ENCODE data around the gene PPP1R2. TPM values are rescaled to one million over a fixed set of nuclear protein-coding genes. Genes with fewer than 3 reads are reported as not detected.

The PPP1R2 gene
- total RNA-seq, 4 donors from 2014 or later: 31.8 to 60.5 (median 46.1) TPM

GRCh38 chr3:195587406-195587805 lies 44.3 kb upstream of the PPP1R2 start:
- H3K36me3 ChIP-seq: no peaks in the 10 kb centered on the region
- peaks cover 0 to 13% (median 0%) of the 10 kb centered on the region in 4 donors for H3K27me3 ChIP-seq
- H3K4me1 ChIP-seq: peaks cover 0 to 11% (median 4%) of the 10 kb centered on the region in 3 donors
- no peaks in the 10 kb centered on the region for H3K9me3 ChIP-seq
- 55 to 77% methylated on average over 4 of the region's 4 CpGs for WGBS, 2 donors
- H3K27ac ChIP-seq: no peak overlapping the region
- TF ChIP-seq, protein P1, sequence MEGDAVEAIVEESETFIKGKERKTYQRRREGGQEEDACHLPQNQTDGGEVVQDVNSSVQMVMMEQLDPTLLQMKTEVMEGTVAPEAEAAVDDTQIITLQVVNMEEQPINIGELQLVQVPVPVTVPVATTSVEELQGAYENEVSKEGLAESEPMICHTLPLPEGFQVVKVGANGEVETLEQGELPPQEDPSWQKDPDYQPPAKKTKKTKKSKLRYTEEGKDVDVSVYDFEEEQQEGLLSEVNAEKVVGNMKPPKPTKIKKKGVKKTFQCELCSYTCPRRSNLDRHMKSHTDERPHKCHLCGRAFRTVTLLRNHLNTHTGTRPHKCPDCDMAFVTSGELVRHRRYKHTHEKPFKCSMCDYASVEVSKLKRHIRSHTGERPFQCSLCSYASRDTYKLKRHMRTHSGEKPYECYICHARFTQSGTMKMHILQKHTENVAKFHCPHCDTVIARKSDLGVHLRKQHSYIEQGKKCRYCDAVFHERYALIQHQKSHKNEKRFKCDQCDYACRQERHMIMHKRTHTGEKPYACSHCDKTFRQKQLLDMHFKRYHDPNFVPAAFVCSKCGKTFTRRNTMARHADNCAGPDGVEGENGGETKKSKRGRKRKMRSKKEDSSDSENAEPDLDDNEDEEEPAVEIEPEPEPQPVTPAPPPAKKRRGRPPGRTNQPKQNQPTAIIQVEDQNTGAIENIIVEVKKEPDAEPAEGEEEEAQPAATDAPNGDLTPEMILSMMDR (IDR thresholded peaks at IDR 0.05): no peak
- no peak for TF ChIP-seq POLR2A (IDR thresholded peaks at IDR 0.05)
- no peak overlapping the region for H3K4me3 ChIP-seq
- DNase-seq: no peak
- intact Hi-C loops (cut with DNase I): no loop called here

- peak overlapping the region; percentile 3 to 68 (median 56) for H3K27ac ChIP-seq
- no peak overlapping the region for H3K4me3 ChIP-seq
- H3K4me1 ChIP-seq: peaks cover 0 to 16% (median 4%) of the 10 kb centered on the region in 3 donors
- no peak for DNase-seq
- no peak for TF ChIP-seq POLR2A (IDR thresholded peaks at IDR 0.05)
- TF ChIP-seq, protein P1 (IDR thresholded peaks at IDR 0.05): no peak
- no peaks in the 10 kb centered on the region for H3K9me3 ChIP-seq
- WGBS, 2 donors: 61 to 78% methylated on average over 3 of the region's 4 CpGs
- no peaks in the 10 kb centered on the region for H3K36me3 ChIP-seq
- H3K27me3 ChIP-seq: peaks cover 0 to 13% (median 0%) of the 10 kb centered on the region in 4 donors
- intact Hi-C loops (cut with DNase I): no loop called here
Observed at GRCh38 chr3:195584543-195584870, 41.4 kb upstream of the PPP1R2 start.

GRCh38 chr3:195583831-195584542 lies 40.9 kb upstream of the PPP1R2 start, which contains the start of gene APOD:
TSS of gene APOD (minus strand) at chr3:195583940. CDS start at chr3:195579461, 4,479 bp downstream.
- Histone ChIP-seq H3K27ac (peak within 1 kb of the TSS; percentile 3 to 68 (median 56)), H3K4me1 (peaks cover 0 to 16% (median 4%) of the 10 kb centered on the region in 3 donors), H3K27me3 (peaks cover 0 to 8% (median 0%) of the 10 kb centered on the region in 4 donors), H3K9me3 (no peaks in the 10 kb centered on the region), H3K36me3 (peaks cover 0 to 2% (median 0%) of the 10 kb centered on the region in 3 donors), H3K4me3 (peak within 1 kb of the TSS in 3 of 4 donors; percentile 30 to 35 (median 32))
- DNase-seq: no peak
- 17 to 60% methylated on average over 16 of the region's 16 CpGs for WGBS, 2 donors
- no peak for TF ChIP-seq POLR2A (IDR thresholded peaks at IDR 0.05)
- TF ChIP-seq, protein P1 (IDR thresholded peaks at IDR 0.05): no peak
- intact Hi-C loops (cut with DNase I): no loop called here

DNA sequence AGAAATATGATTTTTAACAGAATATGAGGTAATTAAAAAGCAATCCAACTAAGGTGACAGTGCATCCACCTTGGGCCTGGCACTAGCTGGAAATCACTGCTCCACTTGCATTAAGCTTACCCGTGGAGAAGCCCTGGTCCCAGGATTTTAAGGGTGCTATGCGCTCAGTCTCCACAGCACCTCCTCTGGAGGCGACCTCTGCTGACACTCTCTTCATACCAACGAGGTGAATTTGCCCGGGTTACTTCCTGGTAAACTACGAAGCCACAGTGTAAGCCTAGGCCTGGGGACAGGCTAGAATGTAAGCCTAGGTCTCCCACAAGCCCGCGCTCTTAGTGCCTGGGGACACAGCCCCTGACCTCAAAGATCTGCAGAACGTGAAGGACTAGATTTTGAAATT lies 39.8 kb upstream of the PPP1R2 start:
- Histone ChIP-seq H3K27ac (peak overlapping the region in 1 of 4 donors; percentile 44), H3K9me3 (no peaks in the 10 kb centered on the region), H3K36me3 (peaks cover 0 to 4% (median 0%) of the 10 kb centered on the region in 3 donors), H3K27me3 (no peaks in the 10 kb centered on the region), H3K4me1 (peaks cover 0 to 16% (median 4%) of the 10 kb centered on the region in 3 donors), H3K4me3 (peak overlapping the region in 3 of 4 donors; percentile 30 to 35 (median 32))
- TF ChIP-seq, protein P1 (IDR thresholded peaks at IDR 0.05): no peak
- DNase-seq: no peak
- WGBS, 2 donors: 81 to 96% methylated on average over 6 to 9 of the region's 9 CpGs
- intact Hi-C loops (cut with DNase I): no loop called here

GRCh38 chr3:195580744-195581443 lies 37.8 kb upstream of the PPP1R2 start:
- H3K9me3 ChIP-seq: no peaks in the 10 kb centered on the region
- peaks cover 0 to 4% (median 0%) of the 10 kb centered on the region in 3 donors for H3K36me3 ChIP-seq
- TF ChIP-seq, protein P1 (IDR thresholded peaks at IDR 0.05): no peak
- no peak for TF ChIP-seq POLR2A (IDR thresholded peaks at IDR 0.05)
- peak overlapping the region in 3 of 4 donors; percentile 1 to 41 (median 35) for H3K4me3 ChIP-seq
- peaks cover 0 to 16% (median 4%) of the 10 kb centered on the region in 3 donors for H3K4me1 ChIP-seq
- no peak overlapping the region for H3K27ac ChIP-seq
- no peak for DNase-seq
- intact Hi-C loops (cut with DNase I): no loop called here
- WGBS, 2 donors: 57 to 68% methylated on average over 6 of the region's 6 CpGs
- H3K27me3 ChIP-seq: no peaks in the 10 kb centered on the region

Measured in esophagus squamous epithelium (tissue), 5 donors.